GM23248 (cell line): ENCODE results near the gene LCN6. TPM values are rescaled to one million over a fixed set of nuclear protein-coding genes. Genes with fewer than 3 reads are reported as not detected.
"Not testable (repeated sequence)": the region's sequence is repeated elsewhere in the genome, so short reads cannot be mapped to it uniquely, and the experiment has no call there.

Source experiments
- DNase-seq: peaks from one replicate; pipeline ENCODE4 v3.0.0-alpha.2; 2015
- H2AFZ ChIP-seq: fragments of 200-600 bp; sonication (generic); 2 replicates; pipeline ENCODE4 v1.6.1; 2016; ENCODE audit warnings: antibody characterized with exemption
- H3F3A ChIP-seq: fragments of 200-600 bp; sonication (generic); 2 replicates; pipeline ENCODE4 v1.6.1; 2016; ENCODE audit warnings: mild to moderate bottlenecking, antibody characterized with exemption, mixed run types; ENCODE audit not compliant: insufficient read depth
- H3K27ac ChIP-seq: fragments of 200-600 bp; sonication (generic); 2 replicates; pipeline ENCODE4 v1.5.1; 2016; ENCODE audit warnings: mild to moderate bottlenecking
- H3K27me3 ChIP-seq: fragments of 200-600 bp; sonication (generic); replicated peaks from 2 replicates; pipeline ENCODE4 v1.6.1; 2016; ENCODE audit warnings: mild to moderate bottlenecking; ENCODE audit not compliant: insufficient read depth
- H3K36me3 ChIP-seq: fragments of 200-600 bp; sonication (generic); 2 replicates; pipeline ENCODE4 v1.6.1; 2016; ENCODE audit warnings: low read depth, mild to moderate bottlenecking
- H3K4me1 ChIP-seq: fragments of 200-600 bp; sonication (generic); 2 replicates; pipeline ENCODE4 v1.6.1; 2016; ENCODE audit warnings: mild to moderate bottlenecking; ENCODE audit not compliant: insufficient read depth
- H3K4me2 ChIP-seq: fragments of 200-600 bp; sonication (generic); one replicate; pipeline ENCODE4 v1.6.1; 2016; ENCODE audit warnings: mild to moderate bottlenecking; ENCODE audit not compliant: unreplicated experiment
- H3K4me3 ChIP-seq: fragments of 200-600 bp; sonication (generic); 2 replicates; pipeline ENCODE4 v1.5.1; 2016; ENCODE audit warnings: mild to moderate bottlenecking
- H3K79me2 ChIP-seq: fragments of 200-600 bp; sonication (generic); 2 replicates; pipeline ENCODE4 v1.6.1; 2016; ENCODE audit warnings: mild to moderate bottlenecking; ENCODE audit not compliant: insufficient read depth
- H3K9ac ChIP-seq: fragments of 200-600 bp; sonication (generic); 2 replicates; pipeline ENCODE4 v1.6.1; 2016; ENCODE audit warnings: mild to moderate bottlenecking
- H3K9me2 ChIP-seq: fragments of 200-600 bp; sonication (generic); 2 replicates; pipeline ENCODE4 v1.6.1; 2016; ENCODE audit warnings: mixed run types, mild to moderate bottlenecking, moderate library complexity; ENCODE audit not compliant: insufficient read depth
- H3K9me3 ChIP-seq: fragments of 200-600 bp; sonication (generic); one replicate; pipeline ENCODE4 v1.6.1; 2017; ENCODE audit warnings: low read depth
- H4K20me1 ChIP-seq: fragments of 200-600 bp; sonication (generic); 2 replicates; pipeline ENCODE4 v1.6.0; 2016; ENCODE audit not compliant: insufficient read depth
- EZH2 ChIP-seq: fragments of 200-600 bp; sonication (generic); IDR thresholded peaks from 2 replicates; pipeline ENCODE4 v1.6.1; 2018; ENCODE audit warnings: antibody characterized with exemption, mild to moderate bottlenecking; ENCODE audit not compliant: insufficient read depth, poor library complexity, severe bottlenecking
- EZH2phosphoT487 ChIP-seq: fragments of 200-600 bp; sonication (generic); IDR thresholded peaks from 2 replicates; pipeline ENCODE4 v1.6.1; 2018; ENCODE audit warnings: antibody characterized with exemption, moderate library complexity, mild to moderate bottlenecking, low read depth; ENCODE audit not compliant: insufficient read depth
- WGBS, 2 experiments: methylation state at CpG; one replicate each; pipeline ENCODE4 v1.1.6; 2015 to 2017; ENCODE audit warnings: low lambda C conversion rate in 2 of 2, low coverage in 1 of 2; ENCODE audit errors: missing lambda C conversion rate in 2 of 2; 5-methylcytosine and 5-hydroxymethylcytosine counted together
- in situ Hi-C: fragments of 300-500 bp; cut with MboI; formaldehyde crosslinking; loops from 2 replicates; pipeline ENCODE4 v1.15.0; 2020
- polyA plus RNA-seq: library from polyadenylated mRNA; unstranded; fragments of >200 nt; fragmentation: Nextera tagmentation; extraction: Ambion mirVana; gene quantifications from 2 replicates; pipeline ENCODE4 v1.2.1, GENCODE V29; 2016
- total RNA-seq: library from RNA; depleted of rRNA; stranded (reverse); fragments of >200 nt; shearing (Covaris generic); gene quantifications from 2 replicates; pipeline ENCODE4 v1.2.3, GENCODE V29; 2014

The LCN6 gene
- total and polyA plus RNA-seq, 2 experiments from 2014 or later: not detected

DNA sequence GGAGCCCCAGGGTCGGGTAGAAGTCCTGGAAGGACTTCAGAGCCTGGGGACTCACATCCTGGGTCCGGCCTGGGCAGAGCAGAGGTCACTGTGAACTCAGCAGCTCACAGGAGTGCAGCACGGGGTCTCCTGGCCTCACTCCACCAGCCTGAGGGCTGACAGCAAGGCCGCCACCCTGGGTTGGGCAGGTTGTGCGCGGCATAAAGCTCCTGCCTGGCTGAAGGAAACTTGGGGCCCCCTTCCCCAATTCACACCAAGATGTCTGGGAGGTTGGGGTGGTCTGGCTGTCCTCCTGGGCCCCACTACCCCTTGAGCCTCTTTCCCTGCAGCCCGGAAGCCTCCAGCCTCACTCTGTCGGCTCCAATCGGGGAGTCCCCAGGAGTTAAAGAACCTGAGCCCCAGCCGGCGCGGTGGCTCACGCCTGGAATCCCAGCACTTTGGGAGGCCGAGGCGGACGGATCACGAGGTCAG, 13.9 kb upstream of the LCN6 start:
- no peak overlapping the region for H3K4me2 ChIP-seq
- no peaks in the 10 kb centered on the region for H3F3A ChIP-seq
- no peak overlapping the region for H3K4me3 ChIP-seq
- H3K9me2 ChIP-seq: no peaks in the 10 kb centered on the region
- H3K79me2 ChIP-seq: no peaks in the 10 kb centered on the region
- no peaks in the 10 kb centered on the region for H3K4me1 ChIP-seq
- no peak overlapping the region for H3K9ac ChIP-seq
- DNase-seq: no peak
- H4K20me1 ChIP-seq: no peaks in the 10 kb centered on the region
- no peak overlapping the region for H3K27ac ChIP-seq
- H3K27me3 ChIP-seq: no peaks in the 10 kb centered on the region
- WGBS, 2 experiments: 72 to 82% methylated on average over 14 to 17 of the region's 17 CpGs
- H3K9me3 ChIP-seq: no peaks in the 10 kb centered on the region
- H3K36me3 ChIP-seq: no peaks in the 10 kb centered on the region
- H2AFZ ChIP-seq: no peak overlapping the region
- TF ChIP-seq EZH2phosphoT487: no peak
- TF ChIP-seq EZH2: no peak
- in situ Hi-C loops: no loop called here

DNA sequence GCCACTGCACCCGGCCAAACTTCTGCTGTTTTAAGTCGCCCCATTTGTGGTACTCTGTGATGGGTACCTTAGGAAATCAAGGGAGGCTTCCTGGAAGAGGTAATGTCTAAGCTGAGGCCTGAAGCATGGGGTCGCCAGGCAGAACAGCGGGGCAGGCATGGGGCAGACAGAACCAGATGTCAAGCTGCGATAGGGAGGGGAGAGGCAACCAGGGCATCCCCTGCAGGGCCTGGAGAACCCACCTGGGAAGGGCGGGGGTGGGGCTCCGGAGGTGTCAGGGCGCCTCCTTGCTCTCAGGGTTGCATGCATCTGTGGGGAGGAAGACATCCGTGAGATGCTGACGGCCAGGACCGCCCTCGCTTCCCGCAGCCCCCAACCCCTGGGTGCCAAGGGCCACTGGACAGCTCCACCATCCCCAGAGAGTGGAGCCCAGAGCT, 13.2 kb upstream of the LCN6 start:
- Histone ChIP-seq H3K36me3 (no peaks in the 10 kb centered on the region), H2AFZ (no peak overlapping the region), H3K79me2 (no peaks in the 10 kb centered on the region), H3F3A (no peaks in the 10 kb centered on the region), H4K20me1 (no peaks in the 10 kb centered on the region), H3K4me3 (no peak overlapping the region), H3K9me2 (no peaks in the 10 kb centered on the region), H3K4me1 (no peaks in the 10 kb centered on the region), H3K9me3 (no peaks in the 10 kb centered on the region), H3K4me2 (no peak overlapping the region), H3K27me3 (no peaks in the 10 kb centered on the region), H3K27ac (no peak overlapping the region), H3K9ac (no peak overlapping the region)
- TF ChIP-seq EZH2phosphoT487: no peak
- TF ChIP-seq EZH2: no peak
- WGBS, 2 experiments: 44 to 58% methylated on average over 6 to 13 of the region's 13 CpGs
- no peak for DNase-seq
- in situ Hi-C loops: no loop called here

DNA sequence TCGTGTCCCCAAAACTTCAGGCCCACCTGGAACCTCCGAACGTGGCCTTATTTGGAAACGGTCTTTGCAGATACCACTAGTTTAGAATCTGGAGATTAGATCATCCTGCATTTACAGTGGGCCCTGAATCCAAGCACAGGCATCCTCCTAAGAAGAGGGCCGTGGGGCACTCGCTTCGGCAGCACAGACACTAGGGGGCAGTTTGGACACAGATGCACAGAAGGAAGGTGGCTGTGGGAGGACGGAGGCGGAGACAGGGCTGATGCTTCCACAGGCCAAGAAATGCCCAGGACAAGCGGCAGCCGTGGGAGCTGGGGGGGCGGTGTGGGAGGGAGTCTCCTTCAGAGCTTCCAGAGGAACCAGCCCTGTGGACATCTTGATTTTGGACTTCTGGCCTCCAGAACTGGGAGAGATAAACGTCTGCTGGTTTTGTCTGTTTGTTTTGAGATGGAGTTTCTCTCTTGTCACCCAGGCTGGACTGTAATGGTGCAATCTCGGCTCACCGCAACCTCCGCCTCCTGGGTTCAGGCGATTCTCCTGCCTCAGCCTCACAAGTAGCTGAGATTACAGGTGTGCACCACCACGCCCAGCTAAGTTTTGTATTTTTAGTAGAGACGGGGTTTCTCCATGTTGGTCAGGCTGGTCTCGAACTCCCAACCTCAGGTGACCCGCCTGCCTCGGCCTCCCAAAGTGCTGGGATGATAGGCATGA, 12.7 kb upstream of the LCN6 start:
- H3K79me2 ChIP-seq, H4K20me1 ChIP-seq, H3K9me3 ChIP-seq, H3K27me3 ChIP-seq, H3K9ac ChIP-seq, H3K27ac ChIP-seq, H3K4me1 ChIP-seq, H3K36me3 ChIP-seq, H3K9me2 ChIP-seq, H3K4me3 ChIP-seq, H3F3A ChIP-seq, in situ Hi-C loops, H3K4me2 ChIP-seq: not testable (repeated sequence)
- WGBS, 2 experiments: 25 to 28% methylated on average over 21 to 22 of the region's 22 CpGs
- peak; percentile 84 for DNase-seq
- peak overlapping the region; percentile 73 for H2AFZ ChIP-seq

DNA sequence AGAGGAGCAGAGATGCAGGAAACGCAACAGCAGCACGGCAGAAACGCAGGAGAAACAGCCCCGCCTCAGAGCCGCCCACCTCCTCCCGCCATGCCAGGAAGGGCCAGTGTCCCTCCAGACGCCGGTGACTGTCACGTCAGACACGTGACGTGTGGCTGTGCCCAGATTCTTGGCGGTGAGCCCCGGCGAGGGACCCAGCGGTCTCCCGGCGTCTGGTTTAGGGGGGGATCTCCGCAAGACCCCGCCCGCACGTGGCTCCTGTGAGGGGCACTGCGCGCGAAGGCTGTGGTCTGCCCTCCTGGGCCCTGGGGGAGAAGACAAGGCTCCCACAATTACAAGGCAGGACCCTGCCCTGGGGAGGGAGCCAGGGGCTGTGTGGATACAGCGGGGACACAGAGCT, 12.1 kb upstream of the LCN6 start:
- Histone ChIP-seq H3K36me3 (no peaks in the 10 kb centered on the region), H3K9me2 (no peaks in the 10 kb centered on the region), H3K9ac (no peak overlapping the region), H2AFZ (no peak overlapping the region; the same call in 1 of the 2 replicates), H3K27me3 (no peaks in the 10 kb centered on the region), H3F3A (no peaks in the 10 kb centered on the region), H3K79me2 (no peaks in the 10 kb centered on the region), H3K4me2 (no peak overlapping the region), H3K4me1 (no peaks in the 10 kb centered on the region), H4K20me1 (no peaks in the 10 kb centered on the region), H3K4me3 (no peak overlapping the region), H3K9me3 (no peaks in the 10 kb centered on the region), H3K27ac (no peak overlapping the region)
- no peak for TF ChIP-seq EZH2phosphoT487
- TF ChIP-seq EZH2: no peak
- no peak for DNase-seq
- in situ Hi-C loops: no loop called here
- WGBS, 2 experiments: 72 to 75% methylated on average over 23 to 25 of the region's 25 CpGs
